Endodermal cell (in vitro differentiated cells): ENCODE results near the gene ARID1A. TPM values are rescaled to one million over a fixed set of nuclear protein-coding genes. Genes with fewer than 3 reads are reported as not detected.

Experiments used
- DNase-seq: peaks from one replicate; pipeline ENCODE4 v3.0.0-alpha.2; 2017
- H3K27ac ChIP-seq: 2 replicates; pipeline ENCODE4 v1.5.1; 2013; ENCODE audit warnings: mild to moderate bottlenecking, low read depth, low read length, moderate library complexity
- H3K27me3 ChIP-seq: 2 replicates; pipeline ENCODE4 v1.6.1; 2013; ENCODE audit warnings: mild to moderate bottlenecking, low read length, moderate library complexity; ENCODE audit not compliant: insufficient read depth, control insufficient read depth, poor library complexity, severe bottlenecking
- H3K36me3 ChIP-seq: 2 replicates; pipeline ENCODE4 v1.7.0; 2013; ENCODE audit warnings: mild to moderate bottlenecking, low read length, moderate library complexity; ENCODE audit not compliant: control insufficient read depth, insufficient read depth
- H3K4me1 ChIP-seq: one replicate; pipeline ENCODE4 v1.7.0; 2013; ENCODE audit warnings: low read length; ENCODE audit not compliant: control insufficient read depth, insufficient read depth
- H3K4me3 ChIP-seq: 2 replicates; pipeline ENCODE4 v1.5.1; 2013; ENCODE audit warnings: mild to moderate bottlenecking, low read length, moderate library complexity
- H3K9ac ChIP-seq: 2 replicates; pipeline ENCODE4 v1.6.1; 2013; ENCODE audit warnings: mild to moderate bottlenecking, low read length, moderate library complexity; ENCODE audit not compliant: poor library complexity, severe bottlenecking; ENCODE audit errors: extremely low read depth
- H3K9me3 ChIP-seq: 2 replicates; pipeline ENCODE4 v1.6.1; 2013; ENCODE audit warnings: mild to moderate bottlenecking, low read length, moderate library complexity; ENCODE audit not compliant: control insufficient read depth
- H3K27ac Mint-ChIP-seq: 2 replicates; pipeline ENCODE4 v1.8.0; 2020; ENCODE audit warnings: mixed read lengths
- H3K27me3 Mint-ChIP-seq: 2 replicates; pipeline ENCODE4 v1.8.0; 2021; ENCODE audit warnings: mild to moderate bottlenecking, mixed read lengths; ENCODE audit not compliant: insufficient read depth
- H3K36me3 Mint-ChIP-seq: 2 replicates; pipeline ENCODE4 v1.8.0; 2020; ENCODE audit warnings: low read depth, mixed read lengths
- H3K4me1 Mint-ChIP-seq: 2 replicates; pipeline ENCODE4 v1.8.0; 2020; ENCODE audit warnings: mixed read lengths
- H3K4me3 Mint-ChIP-seq: 2 replicates; pipeline ENCODE4 v1.8.0; 2020; ENCODE audit warnings: mild to moderate bottlenecking, moderate library complexity, mixed read lengths
- H3K9me3 Mint-ChIP-seq: 2 replicates; pipeline ENCODE4 v1.8.0; 2020; ENCODE audit warnings: mild to moderate bottlenecking, mixed read lengths
- CTCF ChIP-seq: fragments of 200-600 bp; sonication (generic); conservative IDR thresholded peaks from 2 replicates; pipeline ENCODE4 v1.5.0; 2021; ENCODE audit warnings: antibody characterized with exemption, mild to moderate bottlenecking
- WGBS, 2 experiments: methylation state at CpG; one replicate each; pipeline versions ENCODE4 v1.1.5 to v1.1.7; 2013; ENCODE audit warnings: missing lambda C conversion rate in 2 of 2, mixed read lengths in 1 of 2; ENCODE audit not compliant: insufficient coverage in 1 of 2, insufficient read length in 1 of 2; 5-methylcytosine and 5-hydroxymethylcytosine counted together
- total RNA-seq, 2 donors: library from RNA; stranded (reverse); fragmentation: NEBNext Ultra II Directional in 1 of 2; extraction: Animal tissue kit (Norgen Biotek cat#: 25700) in 1 of 2; gene quantifications; 2 replicates in 1 of 2; 3 replicates in 1 of 2; pipeline ENCODE4 v1.2.1, GENCODE V29; 2021

ARID1A gene
- total RNA-seq, 2 donors from 2014 or later: 118 to 128 TPM

GRCh38 chr1:26733392-26733791 is 37.6 kb downstream of the ARID1A start:
- H3K27me3 ChIP-seq: no peaks in the 10 kb centered on the region
- Mint-ChIP-seq H3K9me3 (no peaks in the 10 kb centered on the region), H3K27ac (no peak overlapping the region), H3K27me3 (no peaks in the 10 kb centered on the region), H3K4me3 (no peak overlapping the region), H3K4me1 (peaks cover 2% of the 10 kb centered on the region), H3K36me3 (peaks cover 63% of the 10 kb centered on the region)
- 82 to 94% methylated on average over 2 of the region's 2 CpGs for WGBS, 2 experiments
- H3K9ac ChIP-seq: no peak overlapping the region
- no peak overlapping the region for H3K4me3 ChIP-seq
- TF ChIP-seq CTCF: no peak
- H3K36me3 ChIP-seq: peaks cover 87% of the 10 kb centered on the region
- H3K4me1 ChIP-seq: no peaks in the 10 kb centered on the region
- H3K27ac ChIP-seq: no peak overlapping the region
- H3K9me3 ChIP-seq: no peaks in the 10 kb centered on the region
- no peak for DNase-seq

GRCh38 chr1:26733982-26734381 is 38.2 kb downstream of the ARID1A start:
- no peaks in the 10 kb centered on the region for H3K27me3 ChIP-seq
- H3K4me1 Mint-ChIP-seq: no peaks in the 10 kb centered on the region
- no peaks in the 10 kb centered on the region for H3K9me3 Mint-ChIP-seq
- 97 to 100% methylated on average over 2 of the region's 2 CpGs for WGBS, 2 experiments
- TF ChIP-seq CTCF: no peak
- no peak overlapping the region for H3K27ac Mint-ChIP-seq
- H3K9ac ChIP-seq: no peak overlapping the region
- peaks cover 88% of the 10 kb centered on the region for H3K36me3 ChIP-seq
- no peak for DNase-seq
- no peaks in the 10 kb centered on the region for H3K27me3 Mint-ChIP-seq
- peaks cover 64% of the 10 kb centered on the region for H3K36me3 Mint-ChIP-seq
- H3K4me3 ChIP-seq: no peak overlapping the region
- H3K4me1 ChIP-seq: no peaks in the 10 kb centered on the region
- H3K27ac ChIP-seq: no peak overlapping the region
- H3K9me3 ChIP-seq: no peaks in the 10 kb centered on the region
- no peak overlapping the region for H3K4me3 Mint-ChIP-seq

GRCh38 chr1:26734501-26735058 is 38.8 kb downstream of the ARID1A start:
- H3K4me1 Mint-ChIP-seq: no peaks in the 10 kb centered on the region
- Histone ChIP-seq H3K9me3 (no peaks in the 10 kb centered on the region), H3K9ac (no peak overlapping the region), H3K27me3 (no peaks in the 10 kb centered on the region), H3K4me3 (no peak overlapping the region), H3K27ac (no peak overlapping the region), H3K4me1 (no peaks in the 10 kb centered on the region), H3K36me3 (peaks cover 86% of the 10 kb centered on the region)
- WGBS, 2 experiments: 90 to 91% methylated on average over 4 of the region's 4 CpGs
- H3K27me3 Mint-ChIP-seq: no peaks in the 10 kb centered on the region
- no peak for DNase-seq
- no peak overlapping the region for H3K4me3 Mint-ChIP-seq
- H3K36me3 Mint-ChIP-seq: peaks cover 70% of the 10 kb centered on the region
- no peaks in the 10 kb centered on the region for H3K9me3 Mint-ChIP-seq
- no peak for TF ChIP-seq CTCF
- no peak overlapping the region for H3K27ac Mint-ChIP-seq
